ENCODE measurements around the gene SMOC2.
"Not testable (repeated sequence)": the region's sequence is repeated elsewhere in the genome, so short reads cannot be mapped to it uniquely, and the experiment has no call there.

GRCh38 chr6:168538188-168538891 lies 97.4 kb downstream of the SMOC2 start:
- TF ChIP-seq ZNF343 (CRISPR knock-in tag; IDR thresholded peaks at IDR 0.05); FOXK2 (IDR thresholded peaks at IDR 0.05); HIVEP1 (CRISPR knock-in tag; IDR thresholded peaks at IDR 0.05); HCFC1 (IDR thresholded peaks at IDR 0.05; ENCODE audit: low read depth, low read length); STAT6 (CRISPR knock-in tag; IDR thresholded peaks at IDR 0.05; ENCODE audit: borderline replicate concordance); CTCF (CRISPR knock-in tag; IDR thresholded peaks at IDR 0.05); ZNF549 (CRISPR knock-in tag; IDR thresholded peaks at IDR 0.05); KLF6 (CRISPR knock-in tag; IDR thresholded peaks at IDR 0.05); ZNF589 (CRISPR knock-in tag; conservative IDR thresholded peaks at IDR 0.05); ZNF224 (CRISPR knock-in tag; IDR thresholded peaks at IDR 0.05); POLR2A (IDR thresholded peaks at IDR 0.05; ENCODE audit: insufficient read depth in 1 of 2, low read depth in 2 of 2, low read length in 2 of 2): not testable (repeated sequence)

All from HepG2 (cell line).